Tibial artery (tissue), 4 donors: Measurements from ENCODE around the gene TSHZ2.
A peak's percentile ranks its signal among the peaks of the same experiment; 100 is the strongest.

Source experiments
- DNase-seq, 2 donors: peaks; one replicate each; pipeline ENCODE4 v3.0.0-alpha.2; 2019
- H3K27ac ChIP-seq, 2 donors: fragments of 200-600 bp; sonication (generic) in 1 of 2; 1 replicate in 1 of 2; 2 replicates in 1 of 2; pipeline ENCODE4 v1.5.1; 2018 to 2019; ENCODE audit warnings: mild to moderate bottlenecking in 1 of 2
- H3K27me3 ChIP-seq, 2 donors: fragments of 200-600 bp; sonication (generic) in 1 of 2; one replicate each; pipeline versions ENCODE4 v1.5.1 to v1.6.0; 2016 to 2019
- H3K36me3 ChIP-seq, 3 donors: fragments of 200-600 bp; sonication (generic) in 2 of 3; one replicate each; pipeline ENCODE4 v1.5.1; 2016 to 2019; ENCODE audit warnings: mild to moderate bottlenecking in 2 of 3
- H3K4me1 ChIP-seq, 4 donors: fragments of 200-600 bp; sonication (generic) in 2 of 4; 1 replicate in 3 of 4; 2 replicates in 1 of 4; pipeline ENCODE4 v1.5.1; 2016 to 2019
- H3K4me3 ChIP-seq, 2 donors: fragments of 200-600 bp; sonication (generic) in 1 of 2; 1 replicate in 1 of 2; 2 replicates in 1 of 2; pipeline ENCODE4 v1.5.1; 2018 to 2019; ENCODE audit warnings: mild to moderate bottlenecking in 2 of 2
- H3K9me3 ChIP-seq, 3 donors: fragments of 200-600 bp; sonication (generic) in 1 of 3; one replicate each; pipeline ENCODE4 v1.5.1; 2016 to 2019
- CTCF ChIP-seq, 2 experiments: fragments of 200-600 bp in 1 of 2; fragments of 450-650 bp in 1 of 2; IDR thresholded peaks; one replicate each; pipeline ENCODE4 v1.5.1; 2017 to 2019; ENCODE audit warnings: antibody characterized with exemption in 2 of 2, mild to moderate bottlenecking in 1 of 2, moderate library complexity in 1 of 2
- intact Hi-C: fragments of 100-400 bp; cut with DNase I; formaldehyde crosslinking; loops from one replicate; pipeline ENCODE4 v1.15.0; 2023; ENCODE audit warnings: low total_unique reads

Gene TSHZ2

GRCh38 chr20:53149890-53150205 lies 177.7 kb downstream of the TSHZ2 start:
- no peaks in the 10 kb centered on the region for H3K4me1 ChIP-seq
- no peak for DNase-seq
- no peaks in the 10 kb centered on the region for H3K36me3 ChIP-seq
- no peaks in the 10 kb centered on the region for H3K27me3 ChIP-seq
- no peak overlapping the region for H3K4me3 ChIP-seq
- intact Hi-C loops, result no loop called here
- TF ChIP-seq CTCF (IDR thresholded peaks at IDR 0.05), result no peak
- no peaks in the 10 kb centered on the region for H3K9me3 ChIP-seq
- H3K27ac ChIP-seq, result no peak overlapping the region

- TF ChIP-seq CTCF (IDR thresholded peaks at IDR 0.05), result no peak
- no peak overlapping the region for H3K27ac ChIP-seq
- no peak for DNase-seq
- H3K36me3 ChIP-seq, result no peaks in the 10 kb centered on the region
- intact Hi-C loops, result no loop called here
- H3K4me1 ChIP-seq, result no peaks in the 10 kb centered on the region
- no peaks in the 10 kb centered on the region for H3K27me3 ChIP-seq
- no peak overlapping the region for H3K4me3 ChIP-seq
- H3K9me3 ChIP-seq, result no peaks in the 10 kb centered on the region
These were observed 178.4 kb downstream of the TSHZ2 start for GRCh38 chr20:53150532-53150931.

GRCh38 chr20:53152228-53152627 lies 180.1 kb downstream of the TSHZ2 start:
- TF ChIP-seq CTCF (IDR thresholded peaks at IDR 0.05), result no peak
- no peaks in the 10 kb centered on the region for H3K36me3 ChIP-seq
- H3K4me1 ChIP-seq, result no peaks in the 10 kb centered on the region
- H3K27me3 ChIP-seq, result no peaks in the 10 kb centered on the region
- no peak overlapping the region for H3K4me3 ChIP-seq
- H3K27ac ChIP-seq, result no peak overlapping the region
- intact Hi-C loops, result no loop called here
- H3K9me3 ChIP-seq, result no peaks in the 10 kb centered on the region
- no peak for DNase-seq

GRCh38 chr20:53154540-53154939 lies 182.4 kb downstream of the TSHZ2 start:
- H3K4me3 ChIP-seq, result no peak overlapping the region
- no peak for DNase-seq
- intact Hi-C loops, result no loop called here
- H3K27me3 ChIP-seq, result no peaks in the 10 kb centered on the region
- H3K27ac ChIP-seq, result no peak overlapping the region
- TF ChIP-seq CTCF (IDR thresholded peaks at IDR 0.05), result no peak
- no peaks in the 10 kb centered on the region for H3K9me3 ChIP-seq
- H3K4me1 ChIP-seq, result no peaks in the 10 kb centered on the region
- H3K36me3 ChIP-seq, result no peaks in the 10 kb centered on the region

GRCh38 chr20:53157443-53158408 lies 185.6 kb downstream of the TSHZ2 start:
- Histone ChIP-seq H3K36me3 (no peaks in the 10 kb centered on the region), H3K27ac (no peak overlapping the region), H3K4me3 (no peak overlapping the region), H3K9me3 (no peaks in the 10 kb centered on the region), H3K27me3 (no peaks in the 10 kb centered on the region), H3K4me1 (no peaks in the 10 kb centered on the region)
- DNase-seq, result no peak
- TF ChIP-seq CTCF (IDR thresholded peaks at IDR 0.05), result peak in 1 of 2 experiments; percentile 26
- intact Hi-C loops, result no loop called here
